NCI-H1417 (cell line): ENCODE measurements around the gene B4GALT2.

ENCODE experiments used
- DNase-seq, 3 experiments: peaks; one replicate each; lab custom pipeline; 2025; lab: John Stamatoyannopoulos, UW

B4GALT2 gene

DNA sequence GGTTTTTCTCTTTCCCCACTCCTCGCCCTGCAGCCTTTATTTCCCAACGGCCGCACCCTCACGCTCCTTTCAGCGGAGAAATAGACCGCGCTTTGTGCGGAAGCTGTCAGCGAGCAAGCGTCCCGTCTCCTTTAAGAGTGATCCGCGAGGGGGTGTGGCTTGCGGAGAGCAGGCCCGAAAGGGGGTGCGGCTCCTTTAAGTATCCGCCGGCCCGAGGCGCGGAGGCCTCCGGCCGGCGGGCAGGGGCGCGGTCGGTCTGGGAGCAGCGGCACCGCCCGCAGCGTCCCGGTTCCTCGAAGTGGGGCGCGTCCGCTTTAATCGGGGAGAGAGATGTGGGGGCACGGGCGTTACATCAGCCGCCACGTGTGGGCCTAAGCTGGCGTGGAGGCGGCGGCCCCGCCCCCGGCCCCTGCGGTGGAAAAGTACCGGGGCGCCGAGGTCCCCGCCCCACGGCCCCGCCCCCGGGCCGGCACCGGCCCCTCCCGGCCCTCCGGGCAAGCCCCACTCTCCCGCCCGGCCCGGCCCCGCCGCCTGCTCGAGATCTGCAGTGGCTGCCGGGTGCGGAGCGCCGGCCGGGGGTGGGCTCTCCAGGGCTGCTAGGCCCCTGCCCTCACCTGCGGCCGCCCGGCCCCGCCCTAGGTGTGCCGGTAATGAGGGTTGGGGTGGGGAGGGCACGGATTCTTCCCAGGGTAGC is 51.0 kb downstream of the B4GALT2 start:
- peak; percentile 88 to 94 (median 90) for DNase-seq

DNA sequence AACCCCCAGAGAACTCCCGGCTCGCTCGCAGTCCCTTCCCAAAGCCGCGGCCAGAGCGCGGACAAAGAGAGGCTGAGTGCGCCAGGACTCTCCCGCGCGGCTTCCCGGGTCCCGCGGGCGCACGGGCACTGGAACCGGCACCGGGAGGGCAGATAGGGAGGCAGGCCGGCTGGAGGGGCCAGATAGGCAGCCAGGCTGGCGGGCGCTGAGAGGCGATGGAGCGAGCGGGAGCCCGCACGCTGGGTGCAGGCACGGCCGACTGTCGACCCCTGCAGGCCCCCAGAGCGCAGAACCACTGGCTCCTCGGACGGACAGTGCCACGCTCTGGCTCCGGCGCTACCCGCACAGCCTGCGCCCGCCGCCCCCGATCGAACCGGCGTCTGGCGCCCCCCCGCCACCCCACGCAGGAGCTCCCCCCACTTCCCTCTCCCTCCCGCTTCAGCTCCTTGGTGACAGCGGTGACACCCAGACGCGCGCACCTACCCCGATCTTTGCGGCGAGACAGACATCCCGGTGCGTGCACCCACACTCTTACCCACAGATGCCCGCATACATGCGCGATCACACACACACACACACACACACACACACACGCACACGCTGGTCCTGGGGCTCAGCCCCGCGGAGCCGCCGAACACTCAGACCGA is 51.7 kb downstream of the B4GALT2 start:
- DNase-seq, result peak; percentile 51 to 83 (median 66)

GRCh38 chr1:44031252-44032169 is 52.5 kb downstream of the B4GALT2 start, which contains the start of gene SLC6A9:
Gene SLC6A9 (minus strand): TSS chr1:44031462. CDS start chr1:44024277, 7,185 bp downstream.
- DNase-seq, result peak; percentile 9 to 70 (median 70)

DNA sequence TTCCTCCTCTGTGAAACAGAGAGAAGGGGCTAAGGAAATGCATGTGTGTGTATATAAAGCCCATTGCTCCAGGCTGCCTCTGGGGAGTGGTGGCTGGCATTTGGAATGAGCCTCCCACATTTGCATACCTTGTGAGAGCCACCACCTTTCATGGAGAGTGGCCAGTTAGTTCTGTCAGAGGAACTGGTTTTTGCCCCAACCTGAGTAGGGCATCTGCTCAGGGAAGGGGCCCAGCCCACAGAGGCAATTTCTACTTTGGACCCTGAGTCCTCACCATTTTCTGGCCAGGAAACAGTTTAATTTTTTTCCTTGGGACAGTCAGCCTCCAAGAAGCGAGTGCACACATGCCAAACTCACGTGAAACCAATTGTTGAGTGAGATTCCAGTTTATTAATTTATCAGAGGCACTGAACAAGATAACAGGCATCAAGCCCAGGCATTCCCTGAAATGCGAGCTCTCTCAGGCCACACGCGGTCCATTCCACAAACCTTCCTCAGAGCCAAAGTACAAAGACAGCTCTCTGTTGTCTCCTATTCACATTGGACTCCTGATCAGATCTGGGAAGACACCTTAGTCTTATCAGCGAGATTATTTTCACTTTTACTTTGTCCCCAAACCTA is 53.3 kb downstream of the B4GALT2 start:
- no peak for DNase-seq

DNA sequence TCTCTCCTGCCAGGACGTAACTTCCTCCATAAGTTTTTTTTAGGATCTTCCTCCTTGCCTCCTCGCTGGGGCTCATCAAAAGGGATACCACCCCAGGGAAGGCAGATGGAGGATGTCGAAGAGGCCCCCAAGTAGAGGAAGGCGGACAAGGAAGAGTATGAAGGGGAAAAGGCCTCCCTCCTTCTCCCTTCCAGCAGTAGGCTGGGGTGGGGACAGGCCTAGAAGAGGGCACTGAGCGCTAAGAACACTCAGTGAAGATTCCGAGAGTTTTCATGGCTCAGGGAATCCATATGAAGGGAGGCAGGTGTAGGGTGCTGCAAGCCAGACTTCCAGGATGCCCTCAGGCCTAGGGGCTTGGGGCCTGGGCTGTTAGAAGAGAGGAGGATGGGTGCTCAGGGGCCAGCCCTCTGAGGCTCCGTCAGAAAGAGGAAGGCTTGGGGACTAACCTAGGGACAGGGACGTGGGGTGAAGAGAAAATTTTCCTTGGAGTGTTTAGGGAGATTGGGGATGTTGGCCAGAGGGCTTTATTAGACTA is 54.1 kb downstream of the B4GALT2 start:
- DNase-seq, result no peak

GRCh38 chr1:44033756-44034155 is 54.7 kb downstream of the B4GALT2 start:
- DNase-seq, result no peak

DNA sequence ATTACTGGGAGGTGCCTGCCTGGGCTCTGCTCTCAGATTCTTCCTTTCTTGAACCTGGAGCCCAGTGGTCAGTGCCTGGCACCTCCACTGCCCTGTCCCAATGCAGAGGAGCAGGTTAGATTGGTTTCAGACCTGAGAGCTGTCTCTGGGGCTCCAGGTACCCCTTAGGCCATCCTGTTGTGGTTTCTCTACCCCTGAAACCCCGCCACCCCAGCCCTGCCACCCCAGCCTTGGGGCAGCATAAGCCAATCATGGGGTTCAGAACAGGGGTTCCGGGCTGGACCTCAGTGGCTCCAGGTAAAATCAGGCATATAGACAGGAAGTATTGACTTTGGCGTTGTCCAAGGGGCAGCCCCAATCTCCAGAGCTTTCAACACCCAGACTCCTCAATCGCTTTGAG is 55.4 kb downstream of the B4GALT2 start:
- no peak for DNase-seq

DNA sequence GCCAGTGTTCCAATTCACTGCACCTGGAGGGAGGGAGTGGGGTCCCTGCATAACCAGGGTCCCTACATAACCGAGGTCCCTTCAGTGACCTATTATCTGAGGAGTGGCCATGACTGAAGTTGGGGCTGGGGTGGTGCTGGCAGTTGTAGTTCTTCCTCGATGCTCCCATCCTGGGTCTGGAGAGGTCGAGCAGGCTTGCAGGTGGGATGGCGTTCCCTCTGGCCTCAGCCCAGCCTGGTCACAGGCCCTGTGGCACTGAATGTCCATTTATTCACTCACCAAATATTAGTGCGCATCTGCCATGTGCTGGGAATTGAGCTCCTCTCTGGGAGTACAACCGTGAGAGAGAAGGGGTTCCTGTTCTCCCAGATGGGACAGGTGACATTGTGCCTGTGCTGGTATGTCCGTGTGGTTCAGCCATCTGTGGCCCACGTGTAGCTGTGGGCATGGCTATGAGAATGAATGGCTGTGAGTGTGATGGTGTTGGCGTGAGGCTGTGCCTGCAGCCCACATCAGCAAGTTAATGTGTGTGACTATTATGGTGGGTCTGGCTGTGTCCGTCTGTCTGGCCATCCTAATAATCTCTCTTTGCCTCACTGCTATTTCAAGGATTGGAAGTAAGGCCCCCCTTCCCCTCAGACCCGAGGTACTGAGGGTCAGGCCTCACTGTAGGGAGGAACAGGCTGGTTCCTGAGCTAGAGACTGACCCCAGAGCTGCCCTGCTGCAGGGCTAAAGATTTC is 56.1 kb downstream of the B4GALT2 start:
- no peak for DNase-seq

DNA sequence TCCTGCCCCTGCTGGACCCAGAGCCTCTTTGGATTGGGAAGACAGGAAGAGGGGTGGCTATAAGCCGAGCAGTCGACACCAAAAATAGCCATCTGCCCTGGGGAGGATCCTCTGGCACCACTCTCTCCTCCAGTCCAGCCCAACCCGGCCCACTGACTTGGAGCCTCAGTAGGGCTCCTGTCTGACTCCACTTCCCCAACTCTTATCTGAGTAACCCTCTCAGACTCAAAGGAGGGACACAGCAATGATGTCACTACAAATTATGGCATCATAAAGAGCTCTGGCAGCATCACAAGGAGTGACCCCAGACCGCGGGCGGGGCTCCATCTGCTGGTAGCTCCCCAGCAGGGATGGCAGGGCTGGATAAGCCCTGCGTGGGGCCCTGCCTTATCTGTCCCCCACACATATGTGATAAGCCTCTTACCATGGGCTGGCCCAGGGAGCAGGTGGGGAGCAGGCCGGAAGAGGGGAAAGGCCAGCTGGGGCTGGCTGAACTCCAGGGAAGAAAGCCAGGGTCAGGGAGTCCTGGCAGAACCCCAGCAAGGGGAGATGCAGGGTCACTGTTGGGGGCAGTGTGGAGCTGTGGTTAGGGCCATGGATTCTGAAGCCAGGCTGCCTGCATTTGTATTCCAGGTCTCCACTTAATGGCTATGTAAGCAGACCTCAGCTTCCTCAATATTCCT is 56.9 kb downstream of the B4GALT2 start:
- DNase-seq, result no peak

- DNase-seq, result peak; percentile 50 to 88 (median 70)
Measured at GRCh38 chr1:44036409-44037139, 57.6 kb downstream of the B4GALT2 start.

- DNase-seq, result peak in 1 of 3 experiments; percentile 31
Measured at GRCh38 chr1:44037154-44037553, 58.1 kb downstream of the B4GALT2 start.

DNA sequence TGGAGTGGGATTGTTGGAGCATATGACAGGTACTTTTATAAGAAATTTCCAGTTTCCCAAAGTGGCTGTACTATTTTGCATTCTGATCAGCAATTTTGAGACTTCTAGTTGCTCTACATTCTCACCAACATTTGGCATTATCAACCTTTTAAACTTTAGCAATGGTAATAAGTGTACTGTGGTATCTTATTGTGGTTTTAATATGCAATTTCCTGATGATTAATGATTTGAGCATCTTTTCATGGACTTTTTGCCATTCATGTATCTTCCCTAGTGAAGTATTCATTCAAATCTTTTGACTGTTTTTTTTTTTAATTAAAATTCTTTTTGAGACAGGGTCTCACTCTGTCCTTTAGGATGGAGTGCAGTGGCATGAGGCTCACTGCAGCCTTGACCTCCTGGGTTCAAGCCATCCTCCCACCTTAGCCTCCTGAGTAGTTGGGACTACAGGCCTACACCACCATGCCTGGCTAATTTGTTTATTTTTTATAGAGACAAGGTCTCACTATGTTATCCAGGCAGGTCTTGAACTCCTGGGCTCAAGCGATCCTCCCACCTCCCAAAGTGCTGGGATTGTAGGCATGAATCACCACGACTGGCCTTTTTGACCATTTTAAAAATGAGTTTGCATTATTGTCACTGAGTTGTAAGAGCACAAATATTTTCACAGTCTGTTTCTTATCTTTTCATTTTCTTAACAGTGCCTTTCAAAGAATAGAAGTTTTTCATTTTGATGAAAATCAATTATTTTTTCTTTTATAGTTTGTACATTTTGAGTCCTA is 60.1 kb downstream of the B4GALT2 start:
- DNase-seq, result no peak

GRCh38 chr1:44040418-44040817 is 61.4 kb downstream of the B4GALT2 start:
- DNase-seq, result no peak
